ENCODE results near the gene BICC1. TPM values are rescaled to one million over a fixed set of nuclear protein-coding genes. Genes with fewer than 3 reads are reported as not detected.

The BICC1 gene
- total RNA-seq, 6 donors from 2014 or later = 3.1 to 10.5 (median 3.9) TPM

GRCh38 chr10:58870070-58870469, 357.4 kb downstream of the BICC1 start:
- DNase-seq = no peak
- 90 to 93% methylated on average over 4 of the region's 4 CpGs for WGBS, 2 donors

GRCh38 chr10:58873161-58873560, 360.5 kb downstream of the BICC1 start:
- no peak for TF ChIP-seq EP300 (IDR thresholded peaks at IDR 0.05)
- ATAC-seq (ENCODE audit: low FRiP score in 2 of 2) = no peak

More at GRCh38 chr10:58870070-58870469, 357.4 kb downstream of the BICC1 start:
- no peak overlapping the region for H3K27ac ChIP-seq
- H3K36me3 ChIP-seq = no peaks in the 10 kb centered on the region
- H3K4me3 ChIP-seq = no peak overlapping the region
- no peaks in the 10 kb centered on the region for H3K4me1 ChIP-seq
- TF ChIP-seq POLR2A (IDR thresholded peaks at IDR 0.05) (no peak), EP300 (IDR thresholded peaks at IDR 0.05) (no peak), CTCF (IDR thresholded peaks at IDR 0.05) (no peak), POLR2AphosphoS5 (IDR thresholded peaks at IDR 0.05) (no peak)
- H3K27me3 ChIP-seq = no peaks in the 10 kb centered on the region
- H3K9me3 ChIP-seq = no peaks in the 10 kb centered on the region
- ATAC-seq (ENCODE audit: low FRiP score in 2 of 2) = no peak

More at GRCh38 chr10:58873161-58873560, 360.5 kb downstream of the BICC1 start:
- 44 to 51% methylated on average over 2 of the region's 2 CpGs for WGBS, 2 donors
- no peak overlapping the region for H3K27ac ChIP-seq
- no peaks in the 10 kb centered on the region for H3K9me3 ChIP-seq
- no peak overlapping the region for H3K4me3 ChIP-seq
- no peaks in the 10 kb centered on the region for H3K27me3 ChIP-seq
- no peak for DNase-seq
- no peaks in the 10 kb centered on the region for H3K36me3 ChIP-seq
- H3K4me1 ChIP-seq = no peaks in the 10 kb centered on the region

Other genes starting within 250 kb of the BICC1 start
- gene IPMK, start 245.0 kb upstream of the BICC1 start, total RNA-seq = 10 to 100 TPM in 1 of 6 donors, 1 to 10 TPM in 5; 2.6 to 10.7 (median 5.7) TPM
- gene CISD1, start 243.7 kb upstream of the BICC1 start, total RNA-seq = 10 to 100 TPM in 4 of 6 donors, 1 to 10 TPM in 2; 6.3 to 19.4 (median 13.8) TPM
- 10 to 100 TPM in 4 of 6 donors, 1 to 10 TPM in 2; 2.1 to 28.6 (median 16.4) TPM for gene UBE2D1, start 177.9 kb upstream of the BICC1 start, total RNA-seq
- 10 to 100 TPM in 5 of 6 donors, 1 to 10 TPM in 1; 6.3 to 28.1 (median 16.2) TPM for gene TFAM, start 127.5 kb upstream of the BICC1 start, total RNA-seq

Measured in upper lobe of left lung (tissue), 6 donors.